HFF-Myc (cell line): ENCODE measurements around the gene FCHO1.

Source experiments
- DNase-seq: peaks from one replicate; pipeline ENCODE4 v3.0.0-alpha.2; 2011; ENCODE audit warnings: low read depth; ENCODE audit errors: extremely low read depth
- H3K4me3 ChIP-seq: replicated peaks from 2 replicates; pipeline ENCODE4 v1.5.1; 2011; ENCODE audit warnings: low read depth, mild to moderate bottlenecking, control low read depth, low read length
- TF ChIP-seq, protein P1 (sequence below): IDR thresholded peaks from 2 replicates; pipeline ENCODE4 v1.5.1; 2012; ENCODE audit warnings: mild to moderate bottlenecking, low read depth, low read length, control low read depth; ENCODE audit errors: missing control alignments

Gene FCHO1

DNA sequence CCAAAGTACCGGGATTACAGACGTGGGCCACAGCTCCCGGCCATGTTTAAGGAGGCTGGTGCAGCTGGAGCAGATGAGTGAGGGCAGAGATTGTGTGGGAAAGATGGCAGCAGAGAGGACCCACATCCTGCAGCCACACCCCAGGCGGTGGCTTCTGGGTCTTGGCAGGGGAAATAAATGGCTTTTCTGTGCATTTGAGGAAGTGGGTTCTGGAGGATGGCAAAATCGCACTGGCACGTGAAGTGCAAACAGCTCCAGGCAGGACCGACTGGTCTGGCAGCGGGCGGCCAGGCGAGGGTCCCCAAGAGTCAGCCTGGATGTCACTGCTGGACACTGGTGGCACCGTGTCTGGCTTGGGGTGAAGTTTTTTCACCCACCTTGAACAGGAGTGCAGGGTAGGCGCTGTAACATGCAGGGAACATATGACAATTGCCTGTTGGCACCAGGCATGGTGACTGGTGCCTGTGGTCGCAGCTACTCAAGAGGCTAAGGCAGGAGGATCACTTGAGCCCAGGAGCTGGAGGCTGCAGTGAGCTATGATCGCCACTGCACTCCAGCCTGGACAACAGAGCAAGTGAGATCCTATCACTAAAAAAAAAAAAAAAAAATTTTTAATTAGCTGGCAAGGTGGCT, 52.1 kb downstream of the FCHO1 start:
- no peak for DNase-seq
- TF ChIP-seq, protein P1, sequence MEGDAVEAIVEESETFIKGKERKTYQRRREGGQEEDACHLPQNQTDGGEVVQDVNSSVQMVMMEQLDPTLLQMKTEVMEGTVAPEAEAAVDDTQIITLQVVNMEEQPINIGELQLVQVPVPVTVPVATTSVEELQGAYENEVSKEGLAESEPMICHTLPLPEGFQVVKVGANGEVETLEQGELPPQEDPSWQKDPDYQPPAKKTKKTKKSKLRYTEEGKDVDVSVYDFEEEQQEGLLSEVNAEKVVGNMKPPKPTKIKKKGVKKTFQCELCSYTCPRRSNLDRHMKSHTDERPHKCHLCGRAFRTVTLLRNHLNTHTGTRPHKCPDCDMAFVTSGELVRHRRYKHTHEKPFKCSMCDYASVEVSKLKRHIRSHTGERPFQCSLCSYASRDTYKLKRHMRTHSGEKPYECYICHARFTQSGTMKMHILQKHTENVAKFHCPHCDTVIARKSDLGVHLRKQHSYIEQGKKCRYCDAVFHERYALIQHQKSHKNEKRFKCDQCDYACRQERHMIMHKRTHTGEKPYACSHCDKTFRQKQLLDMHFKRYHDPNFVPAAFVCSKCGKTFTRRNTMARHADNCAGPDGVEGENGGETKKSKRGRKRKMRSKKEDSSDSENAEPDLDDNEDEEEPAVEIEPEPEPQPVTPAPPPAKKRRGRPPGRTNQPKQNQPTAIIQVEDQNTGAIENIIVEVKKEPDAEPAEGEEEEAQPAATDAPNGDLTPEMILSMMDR, result no peak
- H3K4me3 ChIP-seq, result no peak overlapping the region

DNA sequence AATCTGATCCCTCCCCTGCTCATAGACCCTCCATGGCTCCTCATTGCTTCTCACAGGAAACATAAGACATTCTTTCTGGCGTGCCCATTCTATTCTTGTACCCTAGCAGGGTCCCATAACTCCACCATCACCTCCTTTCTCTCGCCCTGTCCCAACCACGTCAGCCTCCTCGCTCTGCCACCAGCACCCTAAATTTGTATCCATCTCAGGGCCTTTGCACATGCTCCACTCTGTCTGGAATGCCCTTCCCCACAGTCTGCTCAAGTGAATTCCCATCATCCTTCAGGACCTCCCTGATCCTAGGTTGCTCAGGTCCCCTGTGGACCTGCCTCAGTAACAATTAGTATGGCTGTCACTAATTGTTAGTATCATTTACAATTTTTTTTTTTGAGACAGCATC, 54.1 kb downstream of the FCHO1 start:
- TF ChIP-seq, protein P1, result no peak
- DNase-seq, result no peak
- no peak overlapping the region for H3K4me3 ChIP-seq

DNA sequence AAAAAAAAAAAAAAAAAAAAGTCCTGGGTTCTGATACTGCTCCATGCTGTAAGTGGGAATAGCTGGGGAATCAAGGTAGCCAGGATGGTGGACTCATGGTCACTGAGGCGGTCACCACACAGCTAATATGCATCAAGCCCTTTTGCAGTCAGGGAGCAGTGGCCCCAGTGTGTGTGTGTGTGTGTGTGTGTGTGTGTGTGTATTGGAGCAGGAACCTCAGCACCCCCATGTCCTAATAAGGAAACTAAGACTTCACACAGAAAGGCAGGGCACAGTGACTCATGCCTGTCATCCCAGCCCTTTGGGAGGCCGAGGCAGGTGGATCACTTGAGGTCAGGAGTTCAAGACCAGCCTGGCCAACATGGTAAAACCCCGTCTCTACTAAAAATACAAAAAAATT, 55.7 kb downstream of the FCHO1 start:
- TF ChIP-seq, protein P1, result no peak
- DNase-seq, result no peak
- no peak overlapping the region for H3K4me3 ChIP-seq

DNA sequence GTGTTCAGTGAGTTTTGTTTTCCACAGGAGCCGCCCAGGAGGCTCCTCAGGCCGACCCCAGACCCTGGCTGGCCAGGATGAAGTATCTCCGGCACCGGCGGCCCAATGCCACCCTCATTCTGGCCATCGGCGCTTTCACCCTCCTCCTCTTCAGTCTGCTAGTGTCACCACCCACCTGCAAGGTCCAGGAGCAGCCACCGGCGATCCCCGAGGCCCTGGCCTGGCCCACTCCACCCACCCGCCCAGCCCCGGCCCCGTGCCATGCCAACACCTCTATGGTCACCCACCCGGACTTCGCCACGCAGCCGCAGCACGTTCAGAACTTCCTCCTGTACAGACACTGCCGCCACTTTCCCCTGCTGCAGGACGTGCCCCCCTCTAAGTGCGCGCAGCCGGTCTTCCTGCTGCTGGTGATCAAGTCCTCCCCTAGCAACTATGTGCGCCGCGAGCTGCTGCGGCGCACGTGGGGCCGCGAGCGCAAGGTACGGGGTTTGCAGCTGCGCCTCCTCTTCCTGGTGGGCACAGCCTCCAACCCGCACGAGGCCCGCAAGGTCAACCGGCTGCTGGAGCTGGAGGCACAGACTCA, 56.5 kb downstream of the FCHO1 start:
- no peak for DNase-seq
- TF ChIP-seq, protein P1, result no peak
- H3K4me3 ChIP-seq, result no peak overlapping the region

DNA sequence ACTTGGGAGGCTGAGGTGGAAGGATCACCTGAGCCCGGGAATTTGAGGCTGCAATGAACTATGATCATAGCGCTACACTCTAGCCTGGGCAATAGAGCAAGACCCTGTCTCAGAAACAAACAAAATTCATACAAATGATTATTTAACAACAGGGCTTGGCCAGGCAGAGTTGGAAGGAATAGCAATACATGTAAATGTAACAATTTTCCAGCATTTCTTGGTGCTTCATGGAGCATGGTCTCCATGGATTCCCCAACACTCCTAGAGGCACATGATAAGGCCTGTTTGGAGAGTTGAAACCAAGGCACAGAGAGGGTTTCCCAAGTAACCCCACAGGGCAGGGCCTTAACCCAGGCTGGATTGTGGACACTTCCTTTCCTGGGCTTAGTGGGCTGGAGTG, 59.8 kb downstream of the FCHO1 start:
- no peak overlapping the region for H3K4me3 ChIP-seq
- DNase-seq, result no peak
- TF ChIP-seq, protein P1, result no peak

DNA sequence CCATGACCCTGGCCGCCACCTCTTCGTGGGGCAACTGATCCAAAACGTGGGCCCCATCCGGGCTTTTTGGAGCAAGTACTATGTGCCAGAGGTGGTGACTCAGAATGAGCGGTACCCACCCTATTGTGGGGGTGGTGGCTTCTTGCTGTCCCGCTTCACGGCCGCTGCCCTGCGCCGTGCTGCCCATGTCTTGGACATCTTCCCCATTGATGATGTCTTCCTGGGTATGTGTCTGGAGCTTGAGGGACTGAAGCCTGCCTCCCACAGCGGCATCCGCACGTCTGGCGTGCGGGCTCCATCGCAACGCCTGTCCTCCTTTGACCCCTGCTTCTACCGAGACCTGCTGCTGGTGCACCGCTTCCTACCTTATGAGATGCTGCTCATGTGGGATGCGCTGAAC, 60.4 kb downstream of the FCHO1 start:
- TF ChIP-seq, protein P1, result no peak
- H3K4me3 ChIP-seq, result no peak overlapping the region
- DNase-seq, result no peak

DNA sequence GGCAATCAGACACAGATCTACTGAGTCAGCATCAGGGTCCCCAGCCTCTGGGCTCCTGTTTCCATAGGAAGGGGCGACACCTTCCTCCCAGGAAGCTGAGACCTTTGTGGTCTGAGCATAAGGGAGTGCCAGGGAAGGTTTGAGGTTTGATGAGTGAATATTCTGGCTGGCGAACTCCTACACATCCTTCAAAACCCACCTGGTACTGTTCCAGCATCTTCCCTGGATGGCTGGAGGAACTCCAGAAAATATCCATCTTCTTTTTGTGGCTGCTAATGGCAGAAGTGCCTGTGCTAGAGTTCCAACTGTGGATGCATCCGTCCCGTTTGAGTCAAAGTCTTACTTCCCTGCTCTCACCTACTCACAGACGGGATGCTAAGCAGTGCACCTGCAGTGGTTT, 60.8 kb downstream of the FCHO1 start:
- DNase-seq, result no peak
- TF ChIP-seq, protein P1, result no peak
- no peak overlapping the region for H3K4me3 ChIP-seq
